GF-D8 (cell line): Measurements from ENCODE around the gene MTG2.

ENCODE experiments used
- DNase-seq: peaks from one replicate; lab custom pipeline; 2025; lab: John Stamatoyannopoulos, UW

The MTG2 gene

DNA sequence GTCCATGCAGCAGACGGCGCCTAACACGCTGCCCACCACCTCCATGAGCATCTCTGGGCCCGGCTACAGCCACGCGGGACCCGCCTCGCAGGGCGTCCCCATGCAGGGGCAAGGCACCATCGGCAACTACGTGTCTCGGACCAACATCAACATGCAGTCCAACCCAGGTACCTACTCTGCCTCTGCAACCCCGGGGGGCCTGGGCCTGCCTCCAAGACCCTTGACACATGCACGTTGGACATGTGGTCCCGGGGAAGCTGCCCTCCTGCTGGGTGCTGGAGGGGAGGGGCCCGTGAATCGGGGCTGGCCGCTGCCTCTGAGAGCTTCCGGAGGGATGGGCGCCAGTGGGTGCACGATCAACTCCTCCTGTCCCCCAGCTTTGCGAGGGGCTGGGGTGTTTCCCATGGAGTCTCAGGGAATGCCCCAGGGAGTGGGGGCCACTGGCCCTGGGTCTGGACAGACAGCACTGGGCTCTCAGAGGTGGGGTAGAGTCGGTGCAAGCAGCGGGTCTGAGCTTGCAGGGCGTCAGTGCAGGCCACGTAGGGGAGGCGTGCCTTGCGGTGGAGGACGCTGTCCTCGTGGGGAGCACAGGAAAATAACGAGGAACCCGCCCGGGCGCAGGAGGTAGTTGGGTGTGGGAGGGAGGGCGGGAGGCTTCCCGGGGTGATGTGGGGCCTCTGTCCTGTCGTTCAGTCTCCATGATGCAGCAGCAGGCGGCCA, 19.9 kb upstream of the MTG2 start:
- DNase-seq = no peak

DNA sequence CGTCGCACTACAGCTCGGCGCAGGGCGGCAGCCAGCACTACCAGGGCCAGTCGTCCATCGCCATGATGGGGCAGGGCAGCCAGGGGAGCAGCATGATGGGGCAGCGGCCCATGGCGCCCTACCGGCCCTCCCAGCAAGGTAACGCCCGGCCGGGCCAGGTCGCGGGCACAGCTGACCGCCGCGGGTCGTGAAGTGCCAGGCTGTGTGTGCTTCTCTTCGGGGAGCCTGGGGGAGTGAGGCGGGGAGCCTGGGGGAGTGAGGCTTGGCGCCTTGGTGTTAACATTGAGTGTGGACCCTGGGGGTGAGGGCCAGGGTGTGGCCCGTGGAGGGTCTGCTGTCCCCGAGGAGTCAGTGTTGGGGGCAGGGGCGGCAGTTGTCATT, 19.4 kb upstream of the MTG2 start:
- DNase-seq = no peak

DNA sequence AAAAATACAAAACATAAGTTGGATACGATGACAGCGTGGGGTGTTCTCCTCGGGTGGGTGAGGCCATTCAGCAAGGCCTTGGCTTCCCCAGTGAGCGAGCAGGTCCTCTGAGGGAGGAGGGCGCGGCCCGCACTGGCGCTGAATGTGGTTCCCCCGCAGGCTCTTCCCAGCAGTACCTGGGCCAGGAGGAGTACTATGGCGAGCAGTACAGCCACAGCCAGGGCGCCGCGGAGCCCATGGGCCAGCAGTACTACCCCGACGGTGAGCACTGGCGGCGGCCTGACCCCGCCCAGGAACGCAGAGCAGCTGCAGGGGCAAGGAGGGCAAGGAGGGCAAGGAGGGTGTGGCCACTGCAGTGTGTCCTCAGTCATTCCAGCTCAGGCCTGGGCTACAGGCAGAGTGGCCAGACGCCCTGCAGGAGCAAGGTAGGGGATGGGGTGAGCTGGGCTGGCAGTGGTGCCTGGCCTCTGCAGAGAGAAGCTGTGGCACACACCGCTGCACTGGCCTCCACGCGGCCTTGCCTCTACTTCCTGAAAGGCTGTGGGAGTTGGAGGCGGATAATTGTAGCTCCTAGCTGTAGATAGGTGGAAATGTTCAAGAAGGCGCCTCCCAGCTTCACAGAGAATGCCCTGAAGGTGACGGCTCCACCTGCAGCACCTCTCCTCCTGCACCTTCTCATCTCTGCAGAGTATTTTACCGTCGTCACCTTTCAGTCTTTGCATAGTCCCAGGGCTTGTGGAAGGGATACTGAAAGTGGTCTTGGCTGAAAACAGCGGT, 18.7 kb upstream of the MTG2 start:
- DNase-seq = no peak

DNA sequence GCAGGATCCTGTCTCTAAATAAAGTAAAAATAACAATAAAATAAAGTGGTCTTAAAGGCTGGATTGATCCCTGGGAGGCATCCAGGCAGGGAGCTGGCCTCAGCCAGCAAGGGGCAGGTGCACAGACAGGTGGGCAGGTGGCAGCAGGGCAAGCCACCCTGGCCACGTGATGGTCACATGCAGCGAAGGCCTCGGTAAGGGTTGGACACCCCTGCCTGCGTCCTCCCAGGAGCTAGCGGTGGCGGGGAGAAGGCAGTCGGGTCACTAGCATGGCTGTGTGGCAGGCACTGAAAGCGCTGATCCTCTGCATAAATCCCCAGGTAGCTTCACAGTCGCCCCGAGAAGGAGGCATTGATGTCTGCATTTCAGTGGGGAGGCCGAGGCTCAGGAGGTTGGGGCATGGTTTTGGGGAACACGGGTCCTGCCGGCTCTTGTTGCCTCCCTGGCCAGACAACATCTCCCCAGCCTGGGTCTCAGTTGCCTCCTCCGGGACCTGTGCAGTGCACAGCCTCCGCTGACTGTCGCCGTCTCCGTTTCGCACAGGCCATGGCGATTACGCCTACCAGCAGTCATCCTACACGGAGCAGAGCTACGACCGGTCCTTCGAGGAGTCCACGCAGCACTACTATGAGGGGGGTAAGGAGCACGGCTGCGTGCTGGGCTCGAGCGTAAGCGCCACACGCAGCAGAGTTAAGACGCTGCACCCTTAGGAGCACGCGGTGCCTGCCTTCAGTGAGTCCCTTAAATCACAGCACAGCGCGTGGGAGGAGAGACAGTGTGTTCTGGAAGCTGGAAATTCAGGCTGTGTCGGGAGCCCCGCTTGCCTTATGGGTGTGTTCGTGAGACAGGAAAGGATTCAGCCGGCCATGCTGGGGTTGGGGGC, 17.7 kb upstream of the MTG2 start:
- DNase-seq = no peak

DNA sequence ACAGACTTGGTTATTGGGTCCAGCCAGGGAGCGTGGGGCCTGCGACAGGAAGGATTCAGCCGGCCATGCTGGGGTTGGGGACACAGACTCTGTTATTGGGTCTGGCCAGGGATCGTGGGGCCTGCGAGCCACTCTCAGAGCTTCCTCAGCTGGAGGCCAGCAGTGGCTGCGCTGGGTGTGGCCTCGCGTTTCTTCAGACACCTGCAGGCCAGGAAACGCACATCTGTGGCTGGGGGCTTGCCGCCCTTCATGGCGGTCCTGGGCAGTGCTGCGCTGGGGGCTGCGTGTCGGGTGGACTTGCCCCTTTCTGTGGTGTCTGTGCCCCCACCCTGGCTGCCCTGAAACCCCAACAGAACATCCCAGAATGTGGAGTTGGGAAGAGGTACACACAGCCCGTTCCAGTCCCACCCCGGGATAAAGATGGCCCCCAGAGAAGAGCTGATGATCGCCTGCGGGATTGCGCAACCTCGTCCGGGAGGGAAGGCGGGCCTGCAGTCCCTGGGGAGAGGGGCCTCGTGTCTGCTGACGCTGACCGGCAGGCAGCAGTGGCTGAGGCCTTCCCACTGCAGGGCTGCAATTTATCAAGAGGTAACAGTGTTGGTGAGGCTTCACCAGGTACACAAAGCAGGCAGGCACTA, 16.9 kb upstream of the MTG2 start:
- no peak for DNase-seq

DNA sequence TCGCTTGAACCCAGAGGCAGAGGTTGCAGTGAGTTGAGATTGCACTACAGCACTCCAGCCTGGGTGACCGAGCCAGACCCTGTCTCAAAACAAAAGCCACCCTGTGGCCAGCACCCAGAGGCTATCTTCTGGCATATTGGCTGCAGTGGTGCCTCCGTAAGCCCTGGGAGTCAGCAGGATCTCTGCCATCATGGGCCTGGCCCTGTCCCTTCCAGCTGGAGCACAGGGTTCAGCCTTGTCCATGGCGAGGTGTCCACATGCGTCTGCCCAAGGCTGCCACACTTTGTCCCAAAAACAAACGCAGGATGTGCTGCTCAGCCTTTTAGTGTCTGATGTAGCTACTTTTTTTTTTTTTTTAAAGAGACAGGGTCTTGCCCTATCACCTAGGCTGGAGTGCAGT, 15.4 kb upstream of the MTG2 start:
- no peak for DNase-seq

DNA sequence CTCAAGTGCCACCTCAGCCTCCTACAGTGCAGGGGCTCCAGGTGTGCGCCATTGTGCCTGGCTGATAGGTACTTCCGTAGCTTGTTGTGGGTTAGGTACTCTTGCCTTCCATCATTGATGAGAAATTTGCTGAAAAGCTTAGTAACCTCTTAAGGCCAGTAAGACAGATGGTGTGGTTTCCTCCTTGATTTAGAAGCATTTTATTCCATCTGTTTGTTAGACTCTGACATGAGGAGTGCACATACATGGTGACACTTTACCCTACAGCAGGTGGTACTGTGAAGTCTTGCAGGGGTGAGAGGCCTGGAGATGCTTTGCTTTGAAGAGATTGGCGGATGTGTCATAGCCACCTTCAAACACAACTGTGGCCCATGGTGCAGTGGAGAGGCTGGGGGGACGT, 14.8 kb upstream of the MTG2 start:
- DNase-seq = no peak

DNA sequence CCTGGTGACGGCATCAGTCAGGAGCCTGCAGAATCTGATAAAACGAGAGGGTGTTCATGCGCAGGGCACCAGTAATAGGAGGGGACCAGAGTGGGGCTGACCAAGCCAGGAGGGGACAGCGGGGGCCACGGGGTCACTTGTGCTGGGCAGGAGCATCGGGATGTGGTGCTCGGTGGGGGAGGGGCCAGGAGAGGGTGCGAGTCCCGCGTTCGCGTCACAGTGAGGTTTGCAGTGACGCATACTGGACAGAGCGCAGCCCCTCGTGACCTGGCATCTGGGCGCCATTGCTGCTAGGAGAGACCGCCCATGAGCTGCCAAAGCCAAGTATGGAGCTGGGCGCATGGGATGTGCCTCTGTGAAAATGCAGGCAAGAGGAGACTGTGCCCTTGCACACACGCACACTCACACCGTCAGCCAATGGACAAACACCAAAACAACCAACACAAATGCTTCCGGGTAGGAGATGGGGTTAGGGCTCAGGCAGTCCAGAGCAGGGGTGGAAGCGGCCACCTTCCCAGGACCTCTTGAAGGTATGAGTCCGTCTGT, 13.9 kb upstream of the MTG2 start:
- DNase-seq = no peak

DNA sequence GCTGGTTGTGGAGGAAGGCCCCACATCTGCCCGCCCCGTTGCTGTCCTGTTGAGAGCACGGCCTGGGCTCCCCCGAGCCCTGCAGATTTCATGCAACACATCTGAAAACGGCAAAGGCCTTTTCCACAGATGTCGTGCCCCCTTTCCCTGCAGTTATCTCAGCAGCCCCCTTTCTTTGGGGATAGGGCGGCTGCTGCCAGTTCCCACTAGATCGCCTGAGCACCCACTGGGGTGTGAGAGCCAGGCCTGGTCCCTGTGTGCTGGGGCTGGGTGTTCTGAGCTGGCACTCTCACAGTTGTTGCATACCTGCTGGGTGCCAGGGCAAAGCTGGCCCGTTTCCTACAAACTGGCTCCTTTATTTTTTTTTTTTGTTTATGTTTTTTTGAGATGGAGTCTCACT, 12.3 kb upstream of the MTG2 start:
- DNase-seq = no peak

DNA sequence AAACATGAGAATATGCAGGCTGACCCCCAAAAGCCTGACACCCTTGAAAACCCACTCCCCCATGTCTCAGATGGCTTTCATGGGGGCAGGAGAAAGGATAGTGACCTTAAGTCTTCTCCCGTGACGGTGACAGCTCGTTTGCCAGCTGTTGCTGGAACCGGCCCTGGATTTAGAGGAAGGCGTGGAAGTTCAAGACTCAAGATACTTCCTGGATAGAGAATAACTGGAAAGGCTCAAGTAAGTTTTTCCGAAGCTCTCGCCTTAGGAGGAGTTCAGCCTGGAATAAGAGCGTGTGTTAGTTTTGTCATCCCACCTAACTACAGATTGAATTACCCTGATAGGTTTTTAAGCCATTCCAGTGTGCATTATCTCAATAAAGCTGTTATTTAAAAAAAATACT, 11.6 kb upstream of the MTG2 start:
- DNase-seq = no peak

DNA sequence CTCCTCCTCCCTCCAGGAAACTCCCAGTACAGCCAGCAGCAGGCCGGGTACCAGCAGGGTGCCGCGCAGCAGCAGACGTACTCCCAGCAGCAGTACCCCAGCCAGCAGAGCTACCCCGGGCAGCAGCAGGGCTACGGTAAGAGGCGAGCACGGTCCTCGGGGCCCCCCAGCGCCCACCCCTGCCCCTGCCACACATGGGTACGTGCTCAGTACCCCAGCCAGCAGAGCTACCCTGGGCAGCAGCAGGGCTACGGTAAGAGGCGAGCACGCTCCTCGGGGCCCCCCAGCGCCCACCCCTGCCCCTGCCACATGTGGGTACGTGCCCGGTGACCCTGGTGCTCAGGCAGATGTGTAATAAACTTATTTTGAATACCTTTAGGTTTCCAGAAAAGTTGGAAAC, 10.2 kb upstream of the MTG2 start:
- DNase-seq = no peak

DNA sequence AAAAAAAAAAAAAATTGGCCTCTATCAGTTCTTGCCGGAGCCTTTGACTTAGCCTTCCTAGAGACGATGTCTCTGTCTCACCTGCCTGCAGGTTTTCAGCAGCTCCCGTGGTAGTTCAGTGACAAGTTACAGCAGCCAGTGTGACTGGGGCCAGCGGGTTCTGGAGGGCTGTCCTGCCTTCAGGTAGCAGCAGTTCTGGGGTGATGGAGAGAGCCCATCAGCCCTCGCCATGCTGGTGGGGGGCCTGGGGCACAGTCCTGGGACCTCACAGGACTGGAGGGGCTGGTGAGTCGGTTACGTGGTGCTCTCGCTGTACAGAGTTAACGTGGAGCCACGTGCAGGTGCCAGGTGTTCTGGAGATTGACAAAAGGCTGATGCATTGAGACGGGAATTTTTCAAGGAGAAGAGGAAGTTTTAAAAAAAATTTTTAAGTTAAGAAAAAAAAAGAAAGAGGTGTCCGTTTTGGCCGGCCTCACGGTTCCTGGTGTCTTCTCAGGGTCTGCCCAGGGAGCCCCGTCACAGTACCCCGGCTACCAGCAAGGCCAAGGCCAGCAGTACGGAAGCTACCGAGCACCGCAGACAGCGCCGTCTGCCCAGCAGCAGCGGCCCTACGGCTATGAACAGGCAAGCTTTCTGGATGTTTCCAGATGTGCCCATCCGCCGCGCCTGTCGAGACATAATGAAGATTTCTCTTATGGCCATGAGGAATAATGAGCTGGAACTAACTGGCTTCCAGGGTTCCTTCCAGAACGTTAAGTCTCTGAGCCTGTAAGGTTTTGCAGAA, 8.6 kb upstream of the MTG2 start:
- DNase-seq = no peak

DNA sequence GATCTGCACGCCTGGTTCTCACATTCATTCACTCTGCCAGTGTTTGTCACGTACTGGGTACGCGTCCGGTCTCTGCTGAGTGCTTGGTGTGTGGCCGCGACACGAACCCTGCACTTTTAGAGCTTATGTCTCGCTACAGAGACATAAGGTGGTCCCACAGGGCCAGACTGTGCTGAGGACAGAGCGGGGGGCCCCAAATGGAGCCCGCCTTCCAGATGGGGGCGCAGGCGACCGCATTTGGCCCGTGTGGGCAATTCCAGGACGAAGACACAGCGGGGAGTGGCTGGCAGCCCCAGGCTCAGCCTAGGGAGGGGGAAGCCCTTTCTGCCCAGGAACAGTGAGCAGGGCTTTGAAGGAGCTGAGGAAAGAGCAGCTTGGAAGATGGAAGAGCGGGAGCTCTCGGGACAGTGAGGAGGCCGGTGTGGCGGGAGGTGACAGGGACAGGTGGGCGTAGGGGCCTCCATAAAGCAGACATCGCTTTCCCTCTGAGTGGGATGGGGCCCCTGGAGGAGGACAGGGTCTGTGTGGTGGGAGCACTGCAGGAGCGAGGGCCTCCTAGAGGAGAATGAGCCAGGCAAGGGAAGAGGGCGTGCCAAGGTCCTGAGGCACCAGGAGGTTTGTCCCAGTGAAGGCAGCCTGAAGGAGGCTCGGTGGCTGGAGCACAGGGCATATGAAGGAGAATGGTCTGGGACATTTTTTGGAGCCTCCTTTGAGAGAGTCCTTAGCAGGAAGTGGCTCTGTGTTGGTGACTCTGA, 7.8 kb upstream of the MTG2 start:
- no peak for DNase-seq

DNA sequence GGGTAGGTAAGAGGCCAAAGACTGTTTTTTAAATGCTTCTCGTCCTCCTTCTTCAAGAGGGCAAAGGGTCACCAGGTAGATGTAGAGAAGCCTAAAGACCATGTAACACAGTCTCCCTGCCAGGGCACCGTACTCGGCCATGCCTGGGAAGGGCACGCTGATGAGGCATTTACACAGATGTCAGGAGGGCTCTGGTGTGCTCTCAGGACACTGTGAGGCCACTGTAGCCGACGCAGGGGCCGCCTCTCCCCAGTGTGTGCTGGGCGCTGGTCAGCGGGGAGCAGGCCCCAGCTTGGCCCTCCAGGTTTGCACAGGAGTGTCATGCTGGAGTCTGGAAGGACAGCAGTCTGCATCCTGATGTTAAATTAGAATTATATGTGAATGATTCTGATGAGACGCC, 7.1 kb upstream of the MTG2 start:
- no peak for DNase-seq

DNA sequence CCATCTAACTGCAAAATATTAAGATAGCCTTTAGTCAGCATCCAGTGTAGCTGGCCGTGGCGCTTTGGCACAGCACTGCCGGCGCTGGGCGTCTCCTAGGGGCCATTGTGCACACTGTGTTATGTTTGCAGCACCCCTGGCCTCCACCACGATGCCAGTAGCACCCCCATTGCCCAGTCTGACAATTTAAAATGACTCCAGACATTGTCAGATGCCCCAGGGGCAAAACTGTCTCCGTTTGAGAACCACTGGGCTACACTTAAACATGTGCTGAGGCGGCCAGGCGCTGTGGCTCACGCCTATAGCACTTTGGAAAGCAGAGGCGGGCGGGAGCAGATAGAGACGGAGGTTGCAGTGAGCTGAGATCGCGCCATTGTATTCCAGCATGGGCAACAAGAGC, 6.0 kb upstream of the MTG2 start:
- no peak for DNase-seq

DNA sequence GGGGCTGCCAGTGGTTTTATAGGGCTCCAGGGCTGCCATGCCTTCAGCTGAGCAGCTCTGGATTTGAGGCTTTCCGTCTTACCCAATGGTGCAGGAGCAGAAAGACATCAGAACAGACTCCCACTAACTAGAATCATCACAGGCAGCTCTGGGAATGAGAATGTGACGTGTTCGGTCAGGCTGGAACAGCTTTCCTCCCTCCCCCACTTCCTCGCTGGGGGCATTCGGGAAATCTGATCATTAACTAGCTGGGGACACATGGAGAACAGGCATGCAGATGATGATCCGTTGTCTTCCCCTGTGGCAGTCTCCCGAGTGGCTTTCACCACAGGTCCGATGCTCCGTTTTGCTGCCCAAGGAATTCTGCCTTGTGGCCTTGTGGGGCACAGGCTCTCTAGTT, 5.5 kb upstream of the MTG2 start:
- DNase-seq = no peak

DNA sequence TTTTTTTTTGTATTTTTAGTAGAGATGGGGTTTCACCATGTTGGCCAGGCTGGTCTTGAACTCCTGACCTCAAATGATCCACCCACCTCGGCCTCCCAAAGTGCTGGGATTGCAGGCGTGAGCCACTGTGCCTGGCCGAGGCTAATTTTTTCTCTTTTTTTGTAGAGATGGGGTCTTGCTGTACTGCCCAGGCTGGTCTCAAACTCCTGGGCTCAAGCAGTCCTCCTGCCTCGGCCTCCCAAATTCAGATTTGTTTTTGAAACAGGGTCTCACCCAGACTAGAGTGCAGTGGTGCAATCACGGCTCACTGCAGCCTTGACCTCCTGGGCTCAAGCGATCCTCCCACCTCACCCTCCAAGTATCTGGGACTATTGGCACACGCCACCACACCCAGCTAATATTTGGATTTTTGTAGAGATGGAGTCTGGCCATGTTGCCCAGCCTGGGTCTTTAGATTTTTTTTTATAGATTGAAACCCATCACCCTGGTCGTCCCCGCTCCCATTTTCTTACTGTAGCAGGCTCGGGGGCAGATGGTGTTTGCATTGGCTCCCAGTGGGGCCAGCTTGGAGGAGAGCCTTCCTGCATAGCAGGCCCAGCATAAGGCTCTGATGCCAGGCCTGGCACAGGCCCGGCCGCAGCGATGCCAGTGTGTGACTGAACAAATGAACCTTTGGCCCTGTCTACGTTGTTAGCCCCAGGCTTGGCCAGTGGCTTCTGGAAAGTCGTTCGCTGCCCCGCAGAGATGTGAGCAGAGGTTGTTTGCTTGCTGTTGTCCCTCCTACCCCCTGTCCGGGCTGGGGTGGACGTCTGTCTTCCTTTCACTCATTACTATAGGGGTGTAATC, 4.3 kb upstream of the MTG2 start:
- no peak for DNase-seq

DNA sequence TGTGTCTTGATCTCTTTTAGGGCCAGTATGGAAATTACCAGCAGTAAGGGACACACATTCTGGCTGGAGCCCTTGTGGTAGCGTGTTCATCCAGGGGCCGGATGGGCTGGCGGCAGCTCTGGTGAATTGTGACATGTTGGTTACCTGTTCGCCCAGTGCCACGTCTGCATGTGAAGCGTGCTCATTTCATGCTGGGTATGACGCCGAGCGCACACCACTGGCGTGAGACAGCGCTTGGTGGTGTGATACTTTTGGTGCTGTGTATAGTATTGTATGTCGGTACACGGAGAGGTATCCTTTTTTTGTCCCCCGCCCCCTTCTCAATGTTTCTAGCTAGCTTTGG, 3.7 kb upstream of the MTG2 start:
- no peak for DNase-seq

DNA sequence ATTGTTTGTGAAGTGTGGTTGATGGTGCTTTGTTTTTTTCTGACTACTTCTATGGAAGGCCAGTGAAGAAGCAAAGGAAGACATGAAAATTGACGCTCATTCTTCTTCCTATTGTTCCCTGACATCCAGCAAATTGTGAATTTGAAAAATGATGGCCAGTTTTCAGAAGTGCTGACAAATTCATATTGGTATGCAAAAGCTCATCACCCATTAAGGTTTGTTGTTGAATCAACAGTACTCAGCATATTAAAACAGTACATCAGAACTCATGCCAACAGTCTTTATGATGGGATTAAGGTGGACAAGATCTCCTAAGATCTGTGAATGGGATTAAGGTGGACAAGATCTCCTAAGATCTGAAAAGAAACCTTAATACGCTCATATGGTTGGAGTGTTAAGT, 1.0 kb upstream of the MTG2 start:
- DNase-seq = no peak
